Neural crest cell (in vitro differentiated cells): ENCODE results near the gene TBC1D5. TPM values are rescaled to one million over a fixed set of nuclear protein-coding genes. Genes with fewer than 3 reads are reported as not detected.

Experiments
- DNase-seq: peaks from one replicate; pipeline ENCODE4 v3.0.0; 2021; ENCODE audit warnings: low read depth, mixed read lengths, low spot score
- H3K27ac Mint-ChIP-seq: one replicate; pipeline ENCODE4 v1.8.0; 2021; ENCODE audit warnings: mild to moderate bottlenecking, mixed read lengths; ENCODE audit not compliant: unreplicated experiment
- H3K27me3 Mint-ChIP-seq: 2 replicates; pipeline ENCODE4 v1.8.0; 2021; ENCODE audit warnings: low read depth, mild to moderate bottlenecking, mixed read lengths
- H3K36me3 Mint-ChIP-seq: 2 replicates; pipeline ENCODE4 v1.8.0; 2021; ENCODE audit warnings: low read depth, mild to moderate bottlenecking, mixed read lengths
- H3K4me1 Mint-ChIP-seq: 2 replicates; pipeline ENCODE4 v1.8.0; 2021; ENCODE audit warnings: mixed read lengths
- H3K4me3 Mint-ChIP-seq: one replicate; pipeline ENCODE4 v1.8.0; 2021; ENCODE audit warnings: mild to moderate bottlenecking, mixed read lengths
- H3K9me3 Mint-ChIP-seq: 2 replicates; pipeline ENCODE4 v1.8.0; 2021; ENCODE audit warnings: mixed read lengths
- total RNA-seq: library from RNA; stranded (reverse); gene quantifications from 2 replicates; pipeline ENCODE4 v1.2.1, GENCODE V29; 2021
- TF ChIP-seq, protein P1 (sequence below): fragments of 200-600 bp; sonication (generic); conservative IDR thresholded peaks from 2 replicates; pipeline ENCODE4 v1.5.0; 2021; ENCODE audit warnings: antibody characterized with exemption, mild to moderate bottlenecking

The TBC1D5 gene
- total RNA-seq, 1 donor from 2014 or later = 51.2 TPM

- H3K27me3 Mint-ChIP-seq = no peaks in the 10 kb centered on the region
- H3K36me3 Mint-ChIP-seq = no peaks in the 10 kb centered on the region
- TF ChIP-seq, protein P1, sequence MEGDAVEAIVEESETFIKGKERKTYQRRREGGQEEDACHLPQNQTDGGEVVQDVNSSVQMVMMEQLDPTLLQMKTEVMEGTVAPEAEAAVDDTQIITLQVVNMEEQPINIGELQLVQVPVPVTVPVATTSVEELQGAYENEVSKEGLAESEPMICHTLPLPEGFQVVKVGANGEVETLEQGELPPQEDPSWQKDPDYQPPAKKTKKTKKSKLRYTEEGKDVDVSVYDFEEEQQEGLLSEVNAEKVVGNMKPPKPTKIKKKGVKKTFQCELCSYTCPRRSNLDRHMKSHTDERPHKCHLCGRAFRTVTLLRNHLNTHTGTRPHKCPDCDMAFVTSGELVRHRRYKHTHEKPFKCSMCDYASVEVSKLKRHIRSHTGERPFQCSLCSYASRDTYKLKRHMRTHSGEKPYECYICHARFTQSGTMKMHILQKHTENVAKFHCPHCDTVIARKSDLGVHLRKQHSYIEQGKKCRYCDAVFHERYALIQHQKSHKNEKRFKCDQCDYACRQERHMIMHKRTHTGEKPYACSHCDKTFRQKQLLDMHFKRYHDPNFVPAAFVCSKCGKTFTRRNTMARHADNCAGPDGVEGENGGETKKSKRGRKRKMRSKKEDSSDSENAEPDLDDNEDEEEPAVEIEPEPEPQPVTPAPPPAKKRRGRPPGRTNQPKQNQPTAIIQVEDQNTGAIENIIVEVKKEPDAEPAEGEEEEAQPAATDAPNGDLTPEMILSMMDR = no peak
- no peak for DNase-seq
- H3K4me1 Mint-ChIP-seq = peaks cover 4% of the 10 kb centered on the region
- H3K4me3 Mint-ChIP-seq = no peak overlapping the region
- peaks cover 3% of the 10 kb centered on the region for H3K9me3 Mint-ChIP-seq
- H3K27ac Mint-ChIP-seq = no peak overlapping the region
Observed at GRCh38 chr3:17529677-17530076, 212.8 kb downstream of the TBC1D5 start.

GRCh38 chr3:17518189-17519059 is 224.0 kb downstream of the TBC1D5 start:
- no peaks in the 10 kb centered on the region for H3K36me3 Mint-ChIP-seq
- TF ChIP-seq, protein P1 = no peak
- H3K27ac Mint-ChIP-seq = peak overlapping the region; percentile 81
- no peaks in the 10 kb centered on the region for H3K27me3 Mint-ChIP-seq
- no peak for DNase-seq
- peaks cover 17% of the 10 kb centered on the region for H3K4me1 Mint-ChIP-seq
- no peak overlapping the region for H3K4me3 Mint-ChIP-seq
- H3K9me3 Mint-ChIP-seq = no peaks in the 10 kb centered on the region

GRCh38 chr3:17515445-17516234 is 226.8 kb downstream of the TBC1D5 start:
- no peaks in the 10 kb centered on the region for H3K9me3 Mint-ChIP-seq
- no peak overlapping the region for H3K4me3 Mint-ChIP-seq
- peaks cover 13% of the 10 kb centered on the region for H3K4me1 Mint-ChIP-seq
- H3K27ac Mint-ChIP-seq = no peak overlapping the region
- TF ChIP-seq, protein P1 = no peak
- no peak for DNase-seq
- no peaks in the 10 kb centered on the region for H3K36me3 Mint-ChIP-seq
- H3K27me3 Mint-ChIP-seq = no peaks in the 10 kb centered on the region

- no peak overlapping the region for H3K4me3 Mint-ChIP-seq
- no peaks in the 10 kb centered on the region for H3K36me3 Mint-ChIP-seq
- TF ChIP-seq, protein P1 = no peak
- no peak for DNase-seq
- H3K4me1 Mint-ChIP-seq = peaks cover 13% of the 10 kb centered on the region
- H3K27ac Mint-ChIP-seq = no peak overlapping the region
- no peaks in the 10 kb centered on the region for H3K27me3 Mint-ChIP-seq
- H3K9me3 Mint-ChIP-seq = no peaks in the 10 kb centered on the region
Observed at GRCh38 chr3:17514597-17514996, 227.8 kb downstream of the TBC1D5 start.

- H3K4me1 Mint-ChIP-seq = no peaks in the 10 kb centered on the region
Observed at GRCh38 chr3:17510265-17510664, 232.2 kb downstream of the TBC1D5 start.

More at GRCh38 chr3:17510265-17510664, 232.2 kb downstream of the TBC1D5 start:
- Mint-ChIP-seq H3K4me3 (no peak overlapping the region), H3K27ac (no peak overlapping the region), H3K36me3 (no peaks in the 10 kb centered on the region), H3K9me3 (no peaks in the 10 kb centered on the region), H3K27me3 (no peaks in the 10 kb centered on the region)
- TF ChIP-seq, protein P1 = no peak
- no peak for DNase-seq
